Measurements from ENCODE around the gene GRIN1. TPM values are rescaled to one million over a fixed set of nuclear protein-coding genes. Genes with fewer than 3 reads are reported as not detected.

The GRIN1 gene
- total and polyA plus RNA-seq, 2 of the 13 experiments (the other 11 are each of a cell fraction or from before 2014, with no cell fraction given), result 0.13 TPM; not detected in 1

- TF ChIP-seq ZNF768 (CRISPR knock-in tag; IDR thresholded peaks at IDR 0.05), result peak; percentile 26; the same call in 1 of the 2 replicates
- no peak for TF ChIP-seq FOXO4 (CRISPR knock-in tag; conservative IDR thresholded peaks at IDR 0.05)
- TF ChIP-seq SNAPC2 (CRISPR knock-in tag; IDR thresholded peaks at IDR 0.05), result no peak
- peak; percentile 63 for TF ChIP-seq ZNF563 (CRISPR knock-in tag; IDR thresholded peaks at IDR 0.05)
- no peak; the same call in 1 of the 2 replicates for TF ChIP-seq JDP2 (CRISPR knock-in tag; IDR thresholded peaks at IDR 0.05; ENCODE audit: borderline replicate concordance)
- TF ChIP-seq ZNF234 (CRISPR knock-in tag; conservative IDR thresholded peaks at IDR 0.05), result 0 out of 2 replicates have a peak, but pooled peaks have one; percentile 41
- 0 out of 2 replicates have a peak, but pooled peaks have one; percentile 18 for TF ChIP-seq MNT (IDR thresholded peaks at IDR 0.05)
- TF ChIP-seq FOXP1 (IDR thresholded peaks at IDR 0.05), result no peak
- TF ChIP-seq FOXP1 (CRISPR knock-in tag; IDR thresholded peaks at IDR 0.05), result no peak
- TF ChIP-seq RFXAP (CRISPR knock-in tag; IDR thresholded peaks at IDR 0.05; ENCODE audit: borderline replicate concordance), result peak; percentile 55; the same call in 1 of the 2 replicates
- no peak for TF ChIP-seq RBM22 (optimal IDR thresholded peaks at IDR 0.05; ENCODE audit: low read length)
- 0 out of 2 replicates have a peak, but pooled peaks have one; percentile 31 for TF ChIP-seq IRX3 (CRISPR knock-in tag; IDR thresholded peaks at IDR 0.05; ENCODE audit: borderline replicate concordance, low read depth)
- peak; percentile 81; the same call in 1 of the 2 replicates for TF ChIP-seq TARDBP (CRISPR knock-in tag; IDR thresholded peaks at IDR 0.05)
- TF ChIP-seq CAMTA2 (CRISPR knock-in tag; IDR thresholded peaks at IDR 0.05; ENCODE audit: borderline replicate concordance), result no peak; the same call in 1 of the 2 replicates
- peak; percentile 45; the same call in 1 of the 2 replicates for TF ChIP-seq ZNF446 (CRISPR knock-in tag; IDR thresholded peaks at IDR 0.05)
- no peak for TF ChIP-seq SP140L (CRISPR knock-in tag; IDR thresholded peaks at IDR 0.05; ENCODE audit: borderline replicate concordance)
- TF ChIP-seq POGK (CRISPR knock-in tag; conservative IDR thresholded peaks at IDR 0.05), result peak; percentile 83
- TF ChIP-seq STAT6 (CRISPR knock-in tag; IDR thresholded peaks at IDR 0.05; ENCODE audit: borderline replicate concordance), result no peak
- TF ChIP-seq RELA (CRISPR knock-in tag; IDR thresholded peaks at IDR 0.05), result no peak
- TF ChIP-seq THAP7 (CRISPR knock-in tag; IDR thresholded peaks at IDR 0.05), result peak; percentile 47; the same call in 1 of the 2 replicates
- no peak for TF ChIP-seq SMAD9 (CRISPR knock-in tag; IDR thresholded peaks at IDR 0.05)
Measured at GRCh38 chr9:137205126-137206069, 66.4 kb downstream of the GRIN1 start, which contains the start of the genes NDOR1 and TMEM203 (continued).

Measured in HepG2 (cell line).